ACC112 (cell line): ENCODE results near the gene ST3GAL5.

Experiments
- H2AFZ ChIP-seq: fragments of 200-600 bp; sonication (generic); one replicate; pipeline ENCODE4 v1.6.0; 2017; ENCODE audit warnings: antibody characterized with exemption, low read length; ENCODE audit not compliant: unreplicated experiment
- H3K27ac ChIP-seq: fragments of 200-600 bp; sonication (generic); 2 replicates; pipeline ENCODE4 v1.5.1; 2014; ENCODE audit warnings: low read depth, mild to moderate bottlenecking, antibody characterized with exemption, low read length, moderate library complexity
- H3K27me3 ChIP-seq: fragments of 200-600 bp; sonication (generic); 2 replicates; pipeline ENCODE4 v1.6.1; 2014; ENCODE audit warnings: mild to moderate bottlenecking, antibody characterized with exemption, low read length, moderate library complexity, mixed read lengths; ENCODE audit not compliant: insufficient read depth
- H3K36me3 ChIP-seq: fragments of 200-600 bp; sonication (generic); 2 replicates; pipeline ENCODE4 v1.6.1; 2016; ENCODE audit warnings: mild to moderate bottlenecking, antibody characterized with exemption, low read length, moderate library complexity, mixed read lengths; ENCODE audit not compliant: insufficient read depth
- H3K4me1 ChIP-seq: fragments of 200-600 bp; sonication (generic); one replicate; pipeline ENCODE4 v1.6.1; 2016; ENCODE audit warnings: low read length, mixed read lengths; ENCODE audit not compliant: insufficient read depth, unreplicated experiment, control insufficient read depth
- H3K4me3 ChIP-seq: fragments of 200-600 bp; sonication (generic); 2 replicates; pipeline ENCODE4 v1.5.1; 2014; ENCODE audit warnings: mild to moderate bottlenecking, low read depth, low read length
- H3K79me2 ChIP-seq: fragments of 200-600 bp; sonication (generic); one replicate; pipeline ENCODE4 v1.6.0; 2016; ENCODE audit warnings: low read length; ENCODE audit not compliant: control insufficient read depth, unreplicated experiment, insufficient read depth

The ST3GAL5 gene

GRCh38 chr2:85862426-85862825, 26.4 kb downstream of the ST3GAL5 start:
- Histone ChIP-seq H3K27ac (no peak overlapping the region), H2AFZ (no peak overlapping the region), H3K27me3 (no peaks in the 10 kb centered on the region), H3K4me1 (no peaks in the 10 kb centered on the region), H3K36me3 (no peaks in the 10 kb centered on the region), H3K79me2 (no peaks in the 10 kb centered on the region), H3K4me3 (no peak overlapping the region)

- H3K79me2 ChIP-seq, result no peaks in the 10 kb centered on the region
- no peaks in the 10 kb centered on the region for H3K4me1 ChIP-seq
- no peak overlapping the region for H3K4me3 ChIP-seq
- no peak overlapping the region for H3K27ac ChIP-seq
- H2AFZ ChIP-seq, result no peak overlapping the region
- no peaks in the 10 kb centered on the region for H3K36me3 ChIP-seq
- no peaks in the 10 kb centered on the region for H3K27me3 ChIP-seq
Observed at GRCh38 chr2:85861650-85862049, 27.1 kb downstream of the ST3GAL5 start.

GRCh38 chr2:85861180-85861579, 27.6 kb downstream of the ST3GAL5 start:
- Histone ChIP-seq H2AFZ (no peak overlapping the region), H3K27ac (no peak overlapping the region), H3K4me3 (no peak overlapping the region), H3K4me1 (no peaks in the 10 kb centered on the region), H3K36me3 (no peaks in the 10 kb centered on the region), H3K79me2 (no peaks in the 10 kb centered on the region), H3K27me3 (no peaks in the 10 kb centered on the region)

GRCh38 chr2:85858841-85859240, 29.9 kb downstream of the ST3GAL5 start:
- Histone ChIP-seq H3K4me1 (no peaks in the 10 kb centered on the region), H3K4me3 (no peak overlapping the region), H3K27ac (no peak overlapping the region), H3K27me3 (no peaks in the 10 kb centered on the region), H3K79me2 (no peaks in the 10 kb centered on the region), H2AFZ (no peak overlapping the region), H3K36me3 (no peaks in the 10 kb centered on the region)

GRCh38 chr2:85854897-85855296, 33.9 kb downstream of the ST3GAL5 start:
- H3K79me2 ChIP-seq, result no peaks in the 10 kb centered on the region
- H3K27ac ChIP-seq, result no peak overlapping the region
- H2AFZ ChIP-seq, result no peak overlapping the region
- H3K27me3 ChIP-seq, result no peaks in the 10 kb centered on the region
- no peak overlapping the region for H3K4me3 ChIP-seq
- H3K4me1 ChIP-seq, result peaks cover 8% of the 10 kb centered on the region
- no peaks in the 10 kb centered on the region for H3K36me3 ChIP-seq

- Histone ChIP-seq H3K79me2 (no peaks in the 10 kb centered on the region), H3K4me3 (0 out of 2 replicates have a peak overlapping the region, but pooled peaks have one; percentile 60), H3K27ac (no peak overlapping the region), H3K27me3 (no peaks in the 10 kb centered on the region), H3K4me1 (peaks cover 8% of the 10 kb centered on the region), H2AFZ (no peak overlapping the region), H3K36me3 (no peaks in the 10 kb centered on the region)
Observed at GRCh38 chr2:85854166-85854509, 34.7 kb downstream of the ST3GAL5 start.

- Histone ChIP-seq H3K4me1 (peaks cover 8% of the 10 kb centered on the region), H3K4me3 (peak overlapping the region; percentile 60), H2AFZ (peak overlapping the region; percentile 96), H3K27me3 (no peaks in the 10 kb centered on the region), H3K36me3 (no peaks in the 10 kb centered on the region), H3K79me2 (no peaks in the 10 kb centered on the region), H3K27ac (no peak overlapping the region)
Observed at GRCh38 chr2:85853499-85854165, 35.2 kb downstream of the ST3GAL5 start.

GRCh38 chr2:85852937-85853498, 35.8 kb downstream of the ST3GAL5 start:
- Histone ChIP-seq H3K27me3 (no peaks in the 10 kb centered on the region), H2AFZ (peak overlapping the region; percentile 96), H3K36me3 (no peaks in the 10 kb centered on the region), H3K4me1 (peaks cover 8% of the 10 kb centered on the region), H3K79me2 (no peaks in the 10 kb centered on the region), H3K4me3 (peak overlapping the region; percentile 60), H3K27ac (no peak overlapping the region)

GRCh38 chr2:85852152-85852840, 36.5 kb downstream of the ST3GAL5 start:
- H3K27me3 ChIP-seq, result no peaks in the 10 kb centered on the region
- H3K36me3 ChIP-seq, result no peaks in the 10 kb centered on the region
- H3K27ac ChIP-seq, result no peak overlapping the region
- peak overlapping the region; percentile 60 for H3K4me3 ChIP-seq
- peak overlapping the region; percentile 96 for H2AFZ ChIP-seq
- H3K79me2 ChIP-seq, result no peaks in the 10 kb centered on the region
- peaks cover 9% of the 10 kb centered on the region for H3K4me1 ChIP-seq

GRCh38 chr2:85851253-85852151, 37.3 kb downstream of the ST3GAL5 start:
- no peak overlapping the region for H3K27ac ChIP-seq
- H3K27me3 ChIP-seq, result no peaks in the 10 kb centered on the region
- H3K4me1 ChIP-seq, result peaks cover 17% of the 10 kb centered on the region
- H2AFZ ChIP-seq, result no peak overlapping the region
- H3K36me3 ChIP-seq, result no peaks in the 10 kb centered on the region
- H3K4me3 ChIP-seq, result no peak overlapping the region
- no peaks in the 10 kb centered on the region for H3K79me2 ChIP-seq
